Hematopoietic multipotent progenitor cell (in vitro differentiated cells): ENCODE results near the gene SLC43A3. TPM values are rescaled to one million over a fixed set of nuclear protein-coding genes. Genes with fewer than 3 reads are reported as not detected.
A peak's percentile ranks its signal among the peaks of the same experiment; 100 is the strongest.
"Not testable (repeated sequence)": the region's sequence is repeated elsewhere in the genome, so short reads cannot be mapped to it uniquely, and the experiment has no call there.

ENCODE experiments used
- DNase-seq, 3 donors: peaks; one replicate each; pipeline ENCODE4 v3.0.0-alpha.2; 2011 to 2015; ENCODE audit warnings: low read depth in 2 of 3, low spot score in 2 of 3
- total RNA-seq: library from RNA; depleted of rRNA; stranded (reverse); fragments of >200 nt; gene quantifications from one replicate; pipeline ENCODE4 v1.2.3, GENCODE V29; 2012

SLC43A3 gene
- total RNA-seq, 1 donor: 93.7 TPM

- peak in 2 of 3 donors; percentile 59 to 67 for DNase-seq
Measured at GRCh38 chr11:57460022-57460757, 33.3 kb upstream of the SLC43A3 start, which contains the start of gene RTN4RL2. Gene RTN4RL2 (plus strand): TSS chr11:57460528. CDS start chr11:57460866, 338 bp downstream.

DNA sequence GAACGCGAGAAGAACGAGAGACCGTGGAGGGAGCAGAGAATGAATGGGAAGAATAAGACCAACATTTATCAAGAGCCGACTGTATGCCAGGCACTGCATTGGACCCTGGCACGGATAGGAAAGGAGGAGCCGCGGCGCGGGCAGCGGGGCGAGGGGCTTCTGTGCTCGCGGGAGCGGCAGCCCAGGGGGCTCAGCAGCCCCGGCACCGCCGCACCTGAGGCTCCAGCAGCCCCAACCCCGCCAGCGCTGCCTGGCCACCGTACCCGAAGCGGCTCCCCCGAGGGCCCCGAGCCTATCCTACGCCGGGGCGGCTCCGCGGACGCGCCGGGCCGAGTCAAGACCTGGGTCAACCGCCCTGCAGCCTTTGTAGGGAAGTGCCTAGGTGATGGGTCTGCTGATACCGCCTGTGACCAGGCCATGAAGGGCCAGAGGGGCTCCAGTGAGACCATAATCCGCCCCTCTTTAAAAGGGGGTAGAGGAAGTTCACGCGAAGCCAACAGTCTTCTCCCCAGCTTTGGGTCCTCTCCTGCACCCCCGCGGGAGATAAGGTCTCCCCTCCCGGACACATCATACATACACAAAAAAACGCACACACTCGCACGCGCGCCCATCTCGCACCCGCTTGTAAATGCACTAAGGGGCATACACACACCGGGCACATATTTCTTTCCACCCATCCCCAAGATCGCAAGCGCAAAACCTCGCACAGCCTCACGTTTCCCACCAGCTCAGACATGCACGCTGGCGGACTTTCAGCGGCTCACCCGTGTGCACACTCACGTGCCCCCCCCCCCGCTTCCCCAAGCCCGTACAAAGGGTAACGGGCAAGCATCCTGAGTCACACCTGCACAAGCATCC is 32.5 kb upstream of the SLC43A3 start:
- DNase-seq: peak in 1 of 3 donors; percentile 21

GRCh38 chr11:57458410-57459163 is 31.7 kb upstream of the SLC43A3 start:
- peak in 1 of 3 donors; percentile 52 for DNase-seq

DNA sequence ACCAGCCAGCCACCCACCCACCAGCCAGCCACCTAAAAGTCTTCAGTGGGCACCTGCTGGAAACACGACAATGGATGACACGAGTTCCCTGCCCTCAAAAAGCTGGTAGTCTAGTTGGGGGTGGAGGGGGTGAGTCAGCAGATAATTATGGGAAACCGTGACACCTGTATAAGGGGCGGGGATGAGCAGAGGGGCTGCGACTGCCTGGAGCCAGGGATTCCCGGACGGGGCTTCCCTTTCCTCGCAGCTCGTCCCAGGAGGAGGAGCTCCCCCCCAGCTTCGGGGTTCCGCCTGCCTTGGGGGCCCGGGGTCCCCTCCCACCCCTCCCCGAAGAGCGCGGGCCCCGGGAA is 31.1 kb upstream of the SLC43A3 start:
- DNase-seq: no peak

DNA sequence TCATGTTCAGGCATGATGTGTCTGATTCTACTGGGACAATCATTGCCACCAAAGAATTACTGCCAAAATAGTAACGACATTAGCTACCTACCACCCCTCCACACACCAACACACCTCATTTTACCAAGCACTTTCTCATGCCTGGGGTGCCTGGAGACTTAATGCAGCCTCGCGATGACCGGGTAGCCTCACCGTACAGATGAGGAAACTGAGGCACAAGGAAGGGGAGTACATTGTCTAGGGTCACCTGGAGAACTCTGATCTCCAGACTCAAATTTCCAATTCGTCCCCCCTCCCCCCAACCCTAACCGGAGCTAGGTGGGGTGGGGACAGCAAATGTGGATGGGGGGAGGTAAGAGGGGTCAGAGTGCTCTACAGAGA is 30.7 kb upstream of the SLC43A3 start:
- DNase-seq: no peak

GRCh38 chr11:57456960-57457642 is 30.2 kb upstream of the SLC43A3 start:
- DNase-seq: peak; percentile 60 to 73 (median 63)

DNA sequence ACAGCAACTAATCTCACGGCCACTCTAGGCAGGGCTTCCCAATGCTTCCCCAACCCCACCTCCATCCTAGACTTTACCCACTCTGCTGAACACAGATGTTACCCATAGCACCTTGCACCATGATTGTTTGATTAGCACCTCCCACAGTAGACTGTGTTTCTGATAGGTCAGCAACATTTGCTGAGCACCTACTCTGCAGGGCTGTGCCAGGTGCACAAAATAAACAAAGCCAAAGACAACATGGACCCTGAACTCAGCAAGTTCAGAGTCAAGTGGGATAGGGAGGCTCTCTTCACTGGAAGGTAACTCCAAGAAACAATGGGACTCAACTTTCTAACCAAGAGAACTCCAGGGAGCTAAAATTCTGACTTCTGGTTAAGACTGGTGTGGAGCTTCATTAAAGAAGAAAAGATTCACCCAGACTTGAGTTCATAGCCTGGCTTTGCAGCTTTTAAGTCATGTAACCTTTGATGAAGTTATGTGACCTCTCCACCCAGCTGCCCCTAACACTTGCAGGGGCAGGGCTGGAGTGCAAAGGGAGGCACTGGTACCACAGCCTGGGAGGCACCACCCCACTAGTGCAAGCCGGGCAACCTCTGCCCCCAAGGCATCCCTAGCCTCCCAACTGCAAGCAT is 26.7 kb upstream of the SLC43A3 start:
- DNase-seq: no peak

- no peak for DNase-seq
Measured at GRCh38 chr11:57446055-57446454, 19.1 kb upstream of the SLC43A3 start.

- not testable (repeated sequence) for DNase-seq
Measured at GRCh38 chr11:57445122-57445394, 18.1 kb upstream of the SLC43A3 start.

- DNase-seq: no peak
Measured at GRCh38 chr11:57444362-57445121, 17.6 kb upstream of the SLC43A3 start.

DNA sequence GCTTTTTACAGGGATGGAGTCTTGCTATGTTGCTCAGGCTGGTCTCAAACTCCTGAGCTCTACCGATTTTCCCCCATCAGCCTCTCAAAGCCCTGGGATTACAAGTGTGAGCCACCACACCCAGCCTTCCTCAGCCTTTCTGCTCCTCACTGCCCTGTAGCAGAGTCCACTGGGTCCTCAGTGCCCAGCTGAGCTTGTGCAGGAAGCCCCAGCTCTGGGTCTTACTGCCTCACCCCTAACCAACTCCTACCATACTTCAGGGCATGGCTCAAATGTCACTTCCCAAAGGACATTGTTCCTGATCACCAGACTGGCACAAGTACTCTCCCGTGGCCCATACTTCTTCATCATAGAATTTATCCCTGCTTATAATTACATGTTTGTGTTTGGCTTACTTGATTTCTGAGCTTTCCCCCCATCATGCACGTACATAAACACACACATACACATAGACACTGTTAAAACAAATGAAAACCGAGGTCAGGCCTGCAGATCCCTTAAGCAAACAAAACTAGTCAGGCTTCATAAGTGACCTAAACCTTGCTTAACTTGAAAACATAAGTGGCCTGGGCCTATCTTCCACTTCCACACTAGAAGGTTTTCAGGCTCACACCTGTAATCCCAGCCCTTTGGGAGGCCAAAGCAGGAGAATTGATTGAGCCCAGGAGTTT is 14.0 kb upstream of the SLC43A3 start:
- no peak for DNase-seq

- DNase-seq: no peak
Measured at GRCh38 chr11:57439786-57440185, 12.9 kb upstream of the SLC43A3 start.

DNA sequence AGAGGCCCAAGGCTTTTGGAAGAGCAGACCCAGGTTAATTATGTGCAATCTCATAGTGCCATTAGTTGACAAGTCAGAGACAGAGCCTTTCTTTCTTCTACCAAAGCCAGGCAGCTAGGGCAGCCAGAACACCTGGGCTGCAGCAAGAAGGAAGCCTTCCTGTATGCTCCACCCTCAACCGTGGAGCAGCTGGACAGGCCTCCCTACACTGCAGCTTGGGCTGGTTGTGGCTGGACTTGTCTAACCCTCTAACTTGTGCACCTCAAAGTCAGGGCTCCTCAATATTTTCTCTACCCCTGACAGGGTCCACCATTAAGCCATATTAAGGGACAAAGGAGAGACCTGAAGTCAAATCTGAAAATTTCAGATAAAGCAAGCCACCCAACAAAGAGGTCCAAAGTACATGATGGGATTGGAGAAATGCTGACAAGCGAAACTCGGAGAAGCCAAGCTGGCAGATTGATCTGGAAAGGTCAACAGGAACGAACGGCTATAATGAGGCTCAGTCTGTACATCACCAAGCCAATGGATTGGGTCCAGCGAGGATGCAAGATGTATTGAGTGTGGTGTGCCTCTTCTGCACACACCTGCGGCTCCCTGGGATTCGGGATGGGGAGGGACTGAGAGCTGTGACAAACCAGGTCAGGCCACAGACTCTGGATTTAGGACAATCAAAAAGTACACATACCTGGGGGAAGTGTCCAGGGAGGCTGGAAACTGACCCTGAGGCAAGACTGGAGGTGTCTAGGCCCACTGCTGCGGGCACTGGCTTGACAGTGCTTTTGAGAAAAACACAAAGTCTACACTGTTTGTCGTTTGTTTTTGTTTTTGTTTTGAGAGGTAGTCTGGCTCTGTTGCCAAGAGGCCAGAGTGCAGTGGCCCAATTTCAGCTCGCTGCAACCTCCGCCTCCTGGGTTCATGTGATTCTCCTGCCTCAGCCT is 11.7 kb upstream of the SLC43A3 start:
- DNase-seq: no peak

DNA sequence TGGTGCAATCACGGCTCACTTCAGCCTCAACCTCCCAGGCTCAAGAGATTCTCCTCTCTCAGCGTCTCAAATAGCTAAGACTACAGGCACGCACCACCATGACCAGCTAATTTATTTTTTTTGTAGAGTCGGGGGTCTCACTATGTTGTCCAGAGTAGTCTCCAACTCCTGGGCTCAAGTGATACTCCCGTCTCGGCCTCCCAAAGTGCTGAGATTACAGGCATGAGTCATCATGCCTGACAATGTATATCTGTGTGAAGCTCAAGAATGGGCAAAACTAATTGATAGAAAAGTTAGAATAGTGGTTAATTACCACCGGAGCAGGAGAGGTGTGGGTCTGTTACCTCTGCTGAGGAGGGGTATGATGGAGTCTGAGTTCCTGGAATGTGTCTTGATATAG is 9.1 kb upstream of the SLC43A3 start:
- no peak for DNase-seq

GRCh38 chr11:57434640-57435546 is 8.0 kb upstream of the SLC43A3 start:
- DNase-seq: no peak

GRCh38 chr11:57432714-57433163 is 5.8 kb upstream of the SLC43A3 start:
- DNase-seq: peak in 2 of 3 donors; percentile 90 to 96

- no peak for DNase-seq
Measured at GRCh38 chr11:57432149-57432561, 5.2 kb upstream of the SLC43A3 start.
